ENCODE data around the gene PIP4K2B. TPM values are rescaled to one million over a fixed set of nuclear protein-coding genes. Genes with fewer than 3 reads are reported as not detected.

PIP4K2B gene
- total and polyA plus RNA-seq, 9 of the 15 experiments (the other 6 are each of a cell fraction or from before 2014, with no cell fraction given), result 3.7 to 29.9 (median 23.0) TPM

GRCh38 chr17:38719289-38719942 is 79.9 kb downstream of the PIP4K2B start (continued):
- TF ChIP-seq ZFP91 (CRISPR knock-in tag; IDR thresholded peaks at IDR 0.05) (no peak), HCFC1 (IDR thresholded peaks at IDR 0.05; ENCODE audit: low read depth, low read length) (no peak), ZNF175 (CRISPR knock-in tag; IDR thresholded peaks at IDR 0.05; ENCODE audit: low read depth) (no peak), ZNF583 (CRISPR knock-in tag; IDR thresholded peaks at IDR 0.05) (no peak), ATF6 (CRISPR knock-in tag; IDR thresholded peaks at IDR 0.05) (no peak), CREB1 (IDR thresholded peaks at IDR 0.05) (no peak), CREB1 (CRISPR knock-in tag; IDR thresholded peaks at IDR 0.05) (no peak), CBX3 (IDR thresholded peaks at IDR 0.05; ENCODE audit: borderline replicate concordance in 1 of 2, low read length in 2 of 2) (no peak), HDAC6 (IDR thresholded peaks at IDR 0.05; ENCODE audit: low read depth, low read length) (no peak), RAD51 (IDR thresholded peaks at IDR 0.05; ENCODE audit: borderline replicate concordance, low read depth) (no peak), RBFOX2 (IDR thresholded peaks at IDR 0.05; ENCODE audit: low read depth, low read length) (0 out of 2 replicates have a peak, but pooled peaks have one; percentile 8), CHCHD3 (CRISPR knock-in tag; IDR thresholded peaks at IDR 0.05) (no peak), PPARD (CRISPR knock-in tag; IDR thresholded peaks at IDR 0.05) (no peak), RREB1 (CRISPR knock-in tag; IDR thresholded peaks at IDR 0.05) (no peak), RCOR1 (IDR thresholded peaks at IDR 0.05; ENCODE audit: borderline replicate concordance in 1 of 2, low read depth in 2 of 2, low read length in 2 of 2) (no peak), NELFE (IDR thresholded peaks at IDR 0.05; ENCODE audit: insufficient read depth, insufficient read length) (no peak), SMARCC2 (IDR thresholded peaks at IDR 0.05; ENCODE audit: low read depth) (no peak), SAFB (IDR thresholded peaks at IDR 0.05; ENCODE audit: borderline replicate concordance, low read depth, low read length) (no peak), SIRT6 (IDR thresholded peaks at IDR 0.05; ENCODE audit: low read depth, low read length) (no peak), FOS (IDR thresholded peaks at IDR 0.05; ENCODE audit: extremely low read depth, insufficient read length) (no peak)
